LNCaP clone FGC (cell line): ENCODE results near the gene GSG1.

Source experiments
- DNase-seq: peaks from one replicate; pipeline ENCODE4 v3.0.0-alpha.2; 2011; ENCODE audit warnings: low read depth
- H3K4me3 ChIP-seq: 2 replicates; pipeline ENCODE4 v1.5.1; 2011; ENCODE audit warnings: mild to moderate bottlenecking, low read depth, low read length, control low read depth
- TF ChIP-seq, protein P1 (sequence below): IDR thresholded peaks from 2 replicates; pipeline ENCODE4 v1.5.1; 2012; ENCODE audit warnings: mild to moderate bottlenecking; ENCODE audit not compliant: control insufficient read depth, insufficient read depth; ENCODE audit errors: extremely low read depth

The GSG1 gene

DNA sequence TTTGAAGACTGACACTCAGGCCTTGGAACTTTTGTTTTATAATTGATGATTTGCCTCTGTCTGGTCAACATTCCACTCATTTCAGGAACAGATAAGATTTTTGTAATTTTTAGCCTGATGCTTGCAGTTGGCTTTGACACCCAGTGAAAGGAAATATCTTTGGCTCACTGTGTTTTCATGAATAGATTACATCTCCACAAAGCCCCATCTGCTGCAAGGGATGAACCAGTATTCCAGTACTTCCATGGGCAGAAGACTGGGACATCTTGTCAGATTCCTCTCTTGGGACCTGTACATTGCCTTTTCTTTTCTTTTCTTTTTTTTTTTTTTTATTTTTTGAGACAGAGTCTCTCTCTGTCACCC is 28.4 kb downstream of the GSG1 start:
- TF ChIP-seq, protein P1, sequence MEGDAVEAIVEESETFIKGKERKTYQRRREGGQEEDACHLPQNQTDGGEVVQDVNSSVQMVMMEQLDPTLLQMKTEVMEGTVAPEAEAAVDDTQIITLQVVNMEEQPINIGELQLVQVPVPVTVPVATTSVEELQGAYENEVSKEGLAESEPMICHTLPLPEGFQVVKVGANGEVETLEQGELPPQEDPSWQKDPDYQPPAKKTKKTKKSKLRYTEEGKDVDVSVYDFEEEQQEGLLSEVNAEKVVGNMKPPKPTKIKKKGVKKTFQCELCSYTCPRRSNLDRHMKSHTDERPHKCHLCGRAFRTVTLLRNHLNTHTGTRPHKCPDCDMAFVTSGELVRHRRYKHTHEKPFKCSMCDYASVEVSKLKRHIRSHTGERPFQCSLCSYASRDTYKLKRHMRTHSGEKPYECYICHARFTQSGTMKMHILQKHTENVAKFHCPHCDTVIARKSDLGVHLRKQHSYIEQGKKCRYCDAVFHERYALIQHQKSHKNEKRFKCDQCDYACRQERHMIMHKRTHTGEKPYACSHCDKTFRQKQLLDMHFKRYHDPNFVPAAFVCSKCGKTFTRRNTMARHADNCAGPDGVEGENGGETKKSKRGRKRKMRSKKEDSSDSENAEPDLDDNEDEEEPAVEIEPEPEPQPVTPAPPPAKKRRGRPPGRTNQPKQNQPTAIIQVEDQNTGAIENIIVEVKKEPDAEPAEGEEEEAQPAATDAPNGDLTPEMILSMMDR = no peak
- DNase-seq = no peak
- H3K4me3 ChIP-seq = no peak overlapping the region

DNA sequence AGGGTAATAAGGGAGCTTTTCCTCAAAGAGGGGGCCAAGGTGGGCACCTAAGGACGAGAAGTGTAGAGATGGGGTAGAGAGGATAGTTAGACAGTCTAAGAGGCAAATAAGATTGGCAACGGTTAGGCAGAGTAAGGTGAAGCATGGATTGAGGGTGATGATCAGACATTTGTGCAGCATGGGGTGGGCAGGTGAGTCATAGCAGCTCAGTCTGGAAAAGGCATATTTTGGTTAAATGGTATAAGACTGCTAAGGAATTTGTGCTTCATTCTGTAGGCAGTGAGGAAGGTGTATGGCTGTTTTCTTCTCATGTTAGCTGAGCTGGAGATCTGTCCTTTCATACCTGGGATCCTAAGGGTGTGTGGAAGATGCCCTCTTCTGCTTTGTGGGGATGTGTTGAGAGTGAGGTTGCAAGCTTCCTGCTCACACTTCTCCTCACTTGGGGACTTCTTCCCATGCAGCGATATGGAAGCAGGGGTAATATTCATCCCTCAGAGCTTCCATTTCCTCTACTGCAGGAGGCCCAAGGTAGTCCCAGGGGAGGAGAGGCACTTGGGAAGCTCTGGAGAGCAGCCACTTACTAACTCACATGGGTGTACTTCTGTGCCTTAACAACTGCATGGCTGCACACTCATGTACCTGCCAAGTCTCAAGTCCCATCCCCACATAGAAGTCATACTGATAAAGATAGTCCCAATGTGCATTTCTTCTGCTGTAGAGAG is 28.9 kb downstream of the GSG1 start:
- TF ChIP-seq, protein P1 = no peak
- DNase-seq = no peak

DNA sequence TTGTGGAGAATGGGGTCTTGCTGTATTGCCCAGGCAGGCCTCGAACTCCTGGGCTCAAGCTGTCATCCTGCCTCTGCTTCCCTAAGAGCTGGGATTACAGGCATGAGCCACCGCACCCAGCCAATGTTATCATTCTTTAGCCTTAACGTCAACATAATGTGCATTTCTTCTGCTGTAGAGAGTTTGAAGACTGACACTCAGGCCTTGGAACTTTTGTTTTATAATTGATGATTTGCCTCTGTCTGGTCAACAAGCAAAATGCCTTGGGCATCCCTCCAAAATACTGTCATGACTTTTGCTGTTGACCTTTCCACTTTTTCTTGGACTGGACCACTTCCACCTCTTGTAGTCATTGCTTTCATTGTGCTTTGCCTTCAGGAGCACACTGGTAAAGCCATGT is 30.3 kb downstream of the GSG1 start:
- TF ChIP-seq, protein P1 = no peak
- H3K4me3 ChIP-seq = no peak overlapping the region
- no peak for DNase-seq

More for the DNA sequence above, 28.9 kb downstream of the GSG1 start:
- H3K4me3 ChIP-seq = no peak overlapping the region

DNA sequence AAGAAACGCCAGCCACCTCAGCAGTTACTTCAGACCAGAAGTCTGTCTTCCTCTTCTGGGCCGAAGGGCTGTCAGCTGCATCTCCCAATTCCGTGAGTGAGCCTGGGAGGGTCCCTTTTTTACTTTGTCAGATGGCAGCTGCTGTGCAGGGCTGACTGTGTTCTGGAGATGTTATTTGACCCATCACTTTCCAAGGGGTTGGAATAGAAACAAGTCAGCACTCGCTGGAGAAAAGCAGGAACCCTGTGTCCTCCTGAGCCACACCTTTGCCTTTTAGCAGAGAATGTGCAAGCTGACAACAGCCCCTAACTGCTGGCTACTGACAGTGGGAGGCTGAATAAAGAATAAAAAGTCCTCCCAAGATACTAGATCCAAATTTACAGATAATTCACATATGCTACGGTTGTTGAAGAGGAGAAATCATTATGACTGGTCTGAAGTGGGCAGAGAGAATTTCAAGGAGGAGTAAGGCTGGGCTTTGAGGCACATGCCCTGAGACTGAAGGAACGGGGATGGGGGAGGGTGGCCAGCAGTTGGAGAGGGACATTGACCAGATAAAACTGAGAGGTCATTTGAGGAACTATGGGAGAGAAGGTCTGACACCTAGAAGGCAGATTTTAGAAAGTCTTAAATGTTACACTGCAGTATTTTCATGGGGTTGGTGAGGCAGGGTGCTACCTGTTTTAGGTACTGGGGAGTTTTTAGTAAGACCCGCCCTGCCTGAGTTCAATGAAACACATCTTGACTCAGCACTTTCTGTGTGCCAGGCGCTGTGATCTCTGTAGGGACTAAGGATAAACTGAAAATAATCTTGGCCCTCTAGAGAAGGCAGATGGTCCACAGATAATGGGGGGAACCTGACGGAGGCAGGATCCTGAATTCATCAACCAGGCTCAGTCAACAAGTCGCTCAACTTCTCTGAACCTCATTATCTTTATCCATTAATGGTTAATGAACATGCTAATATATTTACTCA is 31.9 kb downstream of the GSG1 start:
- DNase-seq = no peak
- H3K4me3 ChIP-seq = no peak overlapping the region
- TF ChIP-seq, protein P1 = no peak

DNA sequence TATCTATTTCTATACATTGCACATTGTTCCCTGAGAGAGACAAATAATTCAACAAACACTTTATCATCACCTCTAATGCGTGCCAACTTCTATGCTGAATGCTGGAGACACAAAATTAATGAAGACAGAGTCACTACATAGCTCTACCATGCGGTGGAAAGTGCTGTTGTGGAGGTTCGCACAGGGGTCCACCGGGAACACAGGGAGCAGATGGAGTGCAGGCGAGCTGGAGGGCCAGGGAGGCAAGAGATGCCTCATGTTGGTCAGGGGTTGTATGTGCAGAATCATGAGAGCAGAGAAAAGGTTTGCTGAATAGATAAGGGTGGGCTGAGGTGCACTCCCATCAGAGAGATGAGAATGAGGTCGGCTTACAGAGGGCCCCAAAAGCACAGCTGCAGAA is 34.1 kb downstream of the GSG1 start:
- H3K4me3 ChIP-seq = no peak overlapping the region
- TF ChIP-seq, protein P1 = no peak
- DNase-seq = no peak

DNA sequence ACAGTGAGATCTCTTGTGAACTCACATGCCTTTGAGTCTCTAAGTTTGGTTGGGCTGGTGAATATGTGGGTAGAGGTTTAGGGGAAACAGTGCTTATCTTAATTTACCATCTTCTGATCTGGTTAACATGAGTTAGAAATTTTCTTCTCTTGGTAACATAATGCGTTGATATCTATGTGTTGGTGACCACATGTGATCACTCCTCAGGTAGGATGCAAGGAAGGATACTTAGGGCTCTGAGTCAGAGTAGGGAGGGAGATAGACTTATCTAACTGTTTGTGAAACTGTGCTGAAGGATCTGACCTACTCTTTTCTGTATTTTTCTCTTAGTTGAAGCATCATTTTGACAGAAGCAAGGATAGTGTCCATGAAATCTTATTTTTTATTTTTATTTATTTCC is 36.1 kb downstream of the GSG1 start:
- no peak for DNase-seq
- TF ChIP-seq, protein P1 = no peak
- H3K4me3 ChIP-seq = no peak overlapping the region
